ENCODE measurements around the gene ADGRA1.

- TF ChIP-seq POLR2A (IDR thresholded peaks at IDR 0.05) (no peak), CTCF (IDR thresholded peaks at IDR 0.05 in 4 of 5, conservative IDR thresholded peaks at IDR 0.05 in 1 of 5) (no peak)
Observed at GRCh38 chr10:133067149-133068105, 20.3 kb upstream of the ADGRA1 start.

All from gastrocnemius medialis (tissue), 4 donors.